ENCODE measurements around the gene MAP2K3. TPM values are rescaled to one million over a fixed set of nuclear protein-coding genes. Genes with fewer than 3 reads are reported as not detected.

MAP2K3 gene
- polyA plus RNA-seq, 3 donors: 107 to 166 (median 164) TPM

GRCh38 chr17:21289902-21290571, 5.5 kb downstream of the MAP2K3 start:
- peak in 1 of 3 donors; percentile 25 for DNase-seq
- Mint-ChIP-seq H3K4me3 (no peak overlapping the region), H3K27me3 (ENCODE audit: low read depth in 3 of 3) (peaks cover 5 to 9% (median 6%) of the 10 kb centered on the region in 3 donors), H3K9me3 (peaks cover 0 to 11% (median 2%) of the 10 kb centered on the region in 7 donors), H3K27ac (peak overlapping the region; percentile 88 to 100 (median 99)), H3K36me3 (peaks cover 37 to 65% of the 10 kb centered on the region in 2 donors), H3K4me1 (peaks cover 49% of the 10 kb centered on the region)
- Histone ChIP-seq H3K9me3 (replicated peaks in 1 of 2; ENCODE audit: control insufficient read depth in 1 of 2, insufficient read depth in 1 of 2, low read length in 2 of 2) (peaks cover 0 to 11% of the 10 kb centered on the region in 2 donors), H3K27me3 (ENCODE audit: control insufficient read depth in 2 of 2, insufficient read depth in 2 of 2, low read length in 2 of 2) (peaks cover 0 to 3% of the 10 kb centered on the region in 2 donors), H3K27ac (ENCODE audit: low read depth in 1 of 2, low read length in 2 of 2) (peak overlapping the region; percentile 99 to 100), H3K79me2 (ENCODE audit: insufficient read depth, low read length) (peaks cover 99% of the 10 kb centered on the region), H3K9ac (ENCODE audit: insufficient read depth, low read length, poor library complexity, severe bottlenecking) (peak overlapping the region; percentile 91), H3K36me3 (replicated peaks in 1 of 2; ENCODE audit: control insufficient read depth in 1 of 2, insufficient read depth in 2 of 2, low read length in 2 of 2) (peaks cover 32 to 39% of the 10 kb centered on the region in 2 donors), H4K20me1 (ENCODE audit: insufficient read depth, low read length) (peaks cover 96% of the 10 kb centered on the region), H3K4me2 (replicated peaks; ENCODE audit: extremely low read depth, low read length, poor library complexity, severe bottlenecking) (peak overlapping the region; percentile 92), H2AFZ (ENCODE audit: insufficient read depth, low read depth, low read length, poor library complexity, severe bottlenecking) (no peak overlapping the region), H3K4me1 (ENCODE audit: control insufficient read depth in 1 of 2, insufficient read depth in 2 of 2, low read length in 2 of 2) (peaks cover 35 to 37% of the 10 kb centered on the region in 2 donors), H3K4me3 (replicated peaks in 1 of 3; ENCODE audit: low read depth in 2 of 3, low read length in 3 of 3) (peak overlapping the region in 1 of 3 experiments; percentile 90)
- TF ChIP-seq CTCF (IDR thresholded peaks at IDR 0.05): no peak
- intact Hi-C loops (cut with micrococcal nuclease): loop anchor here in 1 of 2 donors (10.0 kb wide), 2 partner anchors 165 to 245 kb away; partner anchors contain the start of genes DHRS7B and USP22
- 91% methylated on average over 11 of the region's 18 CpGs for WGBS (ENCODE audit: insufficient coverage)

GRCh38 chr17:21291357-21291756, 6.8 kb downstream of the MAP2K3 start:
- H3K9ac ChIP-seq (ENCODE audit: insufficient read depth, low read length, poor library complexity, severe bottlenecking): no peak overlapping the region
- H3K4me3 ChIP-seq (replicated peaks in 1 of 3; ENCODE audit: low read depth in 2 of 3, low read length in 3 of 3): no peak overlapping the region
- Mint-ChIP-seq H3K4me3 (no peak overlapping the region), H3K27ac (peak overlapping the region in 4 of 7 donors; percentile 15 to 100 (median 47)), H3K4me1 (peaks cover 49% of the 10 kb centered on the region), H3K27me3 (ENCODE audit: low read depth in 3 of 3) (peaks cover 5 to 9% (median 6%) of the 10 kb centered on the region in 3 donors), H3K9me3 (peaks cover 0 to 16% (median 4%) of the 10 kb centered on the region in 7 donors), H3K36me3 (peaks cover 30 to 59% of the 10 kb centered on the region in 2 donors)
- H4K20me1 ChIP-seq (ENCODE audit: insufficient read depth, low read length): peaks cover 96% of the 10 kb centered on the region
- TF ChIP-seq CTCF (IDR thresholded peaks at IDR 0.05): no peak
- WGBS (ENCODE audit: insufficient coverage): 77% methylated on average over 9 of the region's 10 CpGs
- intact Hi-C loops (cut with micrococcal nuclease): no loop called here
- peaks cover 0 to 11% of the 10 kb centered on the region in 2 donors for H3K9me3 ChIP-seq (replicated peaks in 1 of 2; ENCODE audit: control insufficient read depth in 1 of 2, insufficient read depth in 1 of 2, low read length in 2 of 2)
- H3K36me3 ChIP-seq (replicated peaks in 1 of 2; ENCODE audit: control insufficient read depth in 1 of 2, insufficient read depth in 2 of 2, low read length in 2 of 2): peaks cover 32 to 52% of the 10 kb centered on the region in 2 donors
- no peak for DNase-seq
- H3K79me2 ChIP-seq (ENCODE audit: insufficient read depth, low read length): peaks cover 99% of the 10 kb centered on the region
- H3K4me1 ChIP-seq (ENCODE audit: control insufficient read depth in 1 of 2, insufficient read depth in 2 of 2, low read length in 2 of 2): peaks cover 35 to 37% of the 10 kb centered on the region in 2 donors
- H3K4me2 ChIP-seq (replicated peaks; ENCODE audit: extremely low read depth, low read length, poor library complexity, severe bottlenecking): no peak overlapping the region
- H3K27ac ChIP-seq (ENCODE audit: low read depth in 1 of 2, low read length in 2 of 2): peak overlapping the region in 1 of 2 donors; percentile 30
- H2AFZ ChIP-seq (ENCODE audit: insufficient read depth, low read depth, low read length, poor library complexity, severe bottlenecking): no peak overlapping the region
- H3K27me3 ChIP-seq (ENCODE audit: control insufficient read depth in 2 of 2, insufficient read depth in 2 of 2, low read length in 2 of 2): peaks cover 0 to 3% of the 10 kb centered on the region in 2 donors
